Measurements from ENCODE around the gene C2CD4C. TPM values are rescaled to one million over a fixed set of nuclear protein-coding genes. Genes with fewer than 3 reads are reported as not detected.

The C2CD4C gene, protein sequence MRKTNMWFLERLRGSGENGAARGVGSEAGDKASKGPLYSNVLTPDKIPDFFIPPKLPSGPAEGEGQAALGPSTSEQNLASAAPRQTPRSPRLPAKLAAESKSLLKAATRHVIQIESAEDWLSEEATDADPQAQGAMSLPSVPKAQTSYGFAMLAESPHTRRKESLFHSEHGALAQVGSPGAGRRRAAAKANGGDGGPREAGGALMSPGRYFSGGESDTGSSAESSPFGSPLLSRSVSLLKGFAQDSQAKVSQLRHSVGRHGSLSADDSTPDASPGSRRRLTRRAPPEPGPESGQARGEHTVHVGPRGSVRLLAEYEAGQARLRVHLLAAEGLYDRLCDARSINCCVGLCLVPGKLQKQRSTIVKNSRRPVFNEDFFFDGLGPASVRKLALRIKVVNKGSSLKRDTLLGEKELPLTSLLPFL
- 7.8 to 8.1 TPM (median 7.9 TPM) in 3 replicates for total RNA-seq

DNA sequence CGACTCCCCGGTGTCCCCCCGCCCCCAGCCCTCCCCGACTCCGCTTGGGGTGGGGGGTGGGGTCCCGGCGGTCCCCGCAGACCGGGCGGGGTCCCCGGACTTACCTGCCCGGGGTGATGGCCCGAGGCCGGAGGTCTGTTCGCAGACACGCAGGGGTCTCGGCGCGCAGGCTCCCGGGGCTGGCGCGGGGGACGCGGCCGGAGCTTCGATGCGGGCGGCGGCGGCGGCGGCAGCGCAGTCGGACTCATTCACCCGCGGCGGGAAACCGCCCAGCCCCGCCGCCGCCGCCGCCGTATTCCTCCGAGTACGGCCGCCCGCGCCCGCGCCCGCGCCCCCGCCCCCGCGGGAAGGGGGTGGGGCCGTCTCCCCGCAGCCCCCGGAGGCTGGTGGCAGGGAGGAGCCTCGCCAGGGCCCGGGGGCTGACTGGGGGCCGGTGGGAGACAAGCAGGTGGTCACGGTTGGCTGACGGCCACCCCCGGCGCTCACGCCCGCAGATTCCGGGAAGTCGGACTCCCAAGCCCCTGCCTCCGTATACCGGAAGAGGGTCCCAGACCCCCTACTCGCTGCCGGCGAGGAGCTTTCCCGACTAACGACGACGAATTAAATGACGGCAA, at the start of gene C2CD4C:
TSS of gene C2CD4C (minus strand) at position 246 of the 614 bp plus-strand sequence. CDS start 786 bp downstream, outside the sequence.
- Mint-ChIP-seq H3K36me3 (no peaks in the 10 kb centered on the region), H3K4me3 (peak within 1 kb of the TSS; percentile 82), H3K9me3 (no peaks in the 10 kb centered on the region), H3K27ac (peak within 1 kb of the TSS; percentile 30), H3K4me1 (peaks cover 10% of the 10 kb centered on the region), H3K27me3 (ENCODE audit: low read depth) (peaks cover 13% of the 10 kb centered on the region)
- TF ChIP-seq, protein P1, sequence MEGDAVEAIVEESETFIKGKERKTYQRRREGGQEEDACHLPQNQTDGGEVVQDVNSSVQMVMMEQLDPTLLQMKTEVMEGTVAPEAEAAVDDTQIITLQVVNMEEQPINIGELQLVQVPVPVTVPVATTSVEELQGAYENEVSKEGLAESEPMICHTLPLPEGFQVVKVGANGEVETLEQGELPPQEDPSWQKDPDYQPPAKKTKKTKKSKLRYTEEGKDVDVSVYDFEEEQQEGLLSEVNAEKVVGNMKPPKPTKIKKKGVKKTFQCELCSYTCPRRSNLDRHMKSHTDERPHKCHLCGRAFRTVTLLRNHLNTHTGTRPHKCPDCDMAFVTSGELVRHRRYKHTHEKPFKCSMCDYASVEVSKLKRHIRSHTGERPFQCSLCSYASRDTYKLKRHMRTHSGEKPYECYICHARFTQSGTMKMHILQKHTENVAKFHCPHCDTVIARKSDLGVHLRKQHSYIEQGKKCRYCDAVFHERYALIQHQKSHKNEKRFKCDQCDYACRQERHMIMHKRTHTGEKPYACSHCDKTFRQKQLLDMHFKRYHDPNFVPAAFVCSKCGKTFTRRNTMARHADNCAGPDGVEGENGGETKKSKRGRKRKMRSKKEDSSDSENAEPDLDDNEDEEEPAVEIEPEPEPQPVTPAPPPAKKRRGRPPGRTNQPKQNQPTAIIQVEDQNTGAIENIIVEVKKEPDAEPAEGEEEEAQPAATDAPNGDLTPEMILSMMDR (IDR thresholded peaks at IDR 0.05; ENCODE audit: unreplicated experiment): no peak
- peak in 1 of 2 experiments; percentile 62 for DNase-seq (ENCODE audit: low spot score in 2 of 2, unreplicated experiment in 2 of 2)

DNA sequence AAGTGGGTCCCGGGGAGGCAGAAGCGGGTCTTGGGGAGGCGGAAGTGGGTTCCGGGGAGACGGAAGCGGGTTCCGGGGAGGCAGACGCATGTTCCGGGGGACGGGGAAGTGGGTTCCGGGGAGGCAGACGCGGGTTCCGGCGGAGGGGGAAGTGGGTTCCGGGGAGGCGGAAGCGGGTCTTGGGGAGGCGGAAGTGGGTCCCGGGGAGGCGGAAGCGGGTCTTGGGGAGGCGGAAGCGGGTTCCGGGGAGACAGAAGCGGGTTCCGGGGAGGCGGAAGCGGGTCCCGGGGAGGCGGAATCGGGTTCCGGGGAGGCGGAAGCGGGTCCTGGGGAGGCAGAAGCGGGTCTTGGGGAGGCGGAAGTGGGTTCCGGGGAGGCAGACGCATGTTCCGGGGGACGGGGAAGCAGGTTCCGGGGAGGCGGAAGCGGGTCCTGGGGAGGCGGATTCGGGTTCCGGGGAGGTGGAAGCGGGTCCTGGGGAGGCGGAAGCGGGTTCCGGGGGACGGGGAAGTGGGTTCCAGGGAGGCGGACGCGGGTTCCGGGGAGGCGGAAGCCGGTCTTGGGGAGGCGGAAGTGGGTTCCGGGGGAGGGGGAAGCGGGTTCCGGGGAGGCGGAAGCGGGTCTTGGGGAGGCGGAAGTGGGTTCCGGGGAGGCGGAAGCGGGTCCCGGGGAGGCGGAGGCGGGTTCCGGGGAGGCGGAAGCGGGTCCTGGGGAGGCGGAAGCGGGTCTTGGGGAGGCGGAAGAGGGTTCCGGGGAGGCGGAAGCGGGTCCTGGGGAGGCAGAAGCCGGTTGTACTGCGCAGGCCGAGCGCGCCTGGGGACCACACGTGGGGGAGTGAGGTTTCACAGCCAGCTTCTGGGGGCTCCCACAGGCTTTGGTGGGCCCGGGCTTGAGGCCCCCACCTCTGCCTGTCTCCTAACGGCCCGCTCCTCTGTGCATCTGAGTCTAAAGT, 49.4 kb upstream of the C2CD4C start:
- Mint-ChIP-seq H3K4me3 (no peak overlapping the region), H3K27me3 (ENCODE audit: low read depth) (no peaks in the 10 kb centered on the region), H3K4me1 (peaks cover 6% of the 10 kb centered on the region), H3K36me3 (peaks cover 14% of the 10 kb centered on the region), H3K9me3 (no peaks in the 10 kb centered on the region), H3K27ac (no peak overlapping the region)
- TF ChIP-seq, protein P1 (IDR thresholded peaks at IDR 0.05; ENCODE audit: unreplicated experiment): no peak
- DNase-seq (ENCODE audit: low spot score in 2 of 2, unreplicated experiment in 2 of 2): no peak

DNA sequence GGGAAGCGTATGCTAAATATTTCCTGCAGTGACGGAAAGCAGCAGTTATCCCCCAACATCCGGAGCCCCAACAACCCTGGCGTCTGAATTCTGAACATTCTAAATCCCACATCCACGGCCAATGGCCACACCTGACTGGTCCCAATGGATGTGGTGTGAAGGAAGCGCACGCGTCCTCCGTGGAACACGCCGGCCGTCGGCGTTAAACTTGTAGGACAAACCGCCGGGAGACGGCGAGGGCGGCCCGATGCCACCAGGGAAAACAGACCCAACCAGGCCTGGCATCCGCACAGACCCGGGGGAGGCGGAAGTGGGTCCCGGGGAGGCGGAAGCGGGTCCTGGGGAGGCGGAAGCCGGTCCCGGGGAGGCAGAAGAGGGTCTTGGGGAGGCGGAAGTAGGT, 48.7 kb upstream of the C2CD4C start:
- Mint-ChIP-seq H3K27ac (no peak overlapping the region), H3K36me3 (peaks cover 17% of the 10 kb centered on the region)
- TF ChIP-seq, protein P1 (IDR thresholded peaks at IDR 0.05; ENCODE audit: unreplicated experiment): no peak

DNA sequence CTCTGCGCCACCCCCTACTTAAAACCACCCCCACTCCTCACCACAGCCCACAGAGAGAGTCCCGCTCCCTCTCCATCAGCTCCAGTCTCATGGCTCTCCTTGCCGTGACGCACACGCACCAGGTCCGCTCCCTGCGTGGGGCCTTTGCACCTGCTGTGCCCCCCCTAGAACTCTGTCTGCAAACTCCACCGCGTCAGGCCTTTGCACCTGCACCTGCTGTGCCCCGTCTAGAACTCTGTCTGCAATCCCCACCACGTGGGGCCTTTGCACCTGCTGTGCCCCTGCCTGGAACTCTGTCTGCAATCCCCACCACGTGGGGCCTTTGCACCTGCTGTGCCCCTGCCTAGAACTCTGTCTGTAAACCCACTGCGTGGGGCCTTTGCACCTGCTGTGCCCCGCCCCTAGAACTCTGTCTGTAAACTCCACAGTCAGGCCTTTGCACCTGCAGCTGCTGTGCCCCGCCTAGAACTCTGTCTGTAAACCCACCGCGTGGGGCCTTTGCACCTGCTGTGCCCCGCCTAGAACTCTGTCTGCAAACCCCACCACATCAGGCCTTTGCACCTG, 47.7 kb upstream of the C2CD4C start:
- H3K27ac Mint-ChIP-seq: no peak overlapping the region
- peaks cover 5% of the 10 kb centered on the region for H3K4me1 Mint-ChIP-seq
- no peaks in the 10 kb centered on the region for H3K27me3 Mint-ChIP-seq (ENCODE audit: low read depth)
- H3K36me3 Mint-ChIP-seq: peaks cover 20% of the 10 kb centered on the region
- TF ChIP-seq, protein P1 (IDR thresholded peaks at IDR 0.05; ENCODE audit: unreplicated experiment): no peak
- no peak overlapping the region for H3K4me3 Mint-ChIP-seq
- DNase-seq (ENCODE audit: low spot score in 2 of 2, unreplicated experiment in 2 of 2): no peak
- no peaks in the 10 kb centered on the region for H3K9me3 Mint-ChIP-seq

More for the DNA sequence above, 48.7 kb upstream of the C2CD4C start:
- no peak overlapping the region for H3K4me3 Mint-ChIP-seq
- no peak for DNase-seq (ENCODE audit: low spot score in 2 of 2, unreplicated experiment in 2 of 2)
- H3K27me3 Mint-ChIP-seq (ENCODE audit: low read depth): no peaks in the 10 kb centered on the region
- H3K9me3 Mint-ChIP-seq: no peaks in the 10 kb centered on the region
- peaks cover 6% of the 10 kb centered on the region for H3K4me1 Mint-ChIP-seq
